ENCODE data around the gene ABHD5. TPM values are rescaled to one million over a fixed set of nuclear protein-coding genes. Genes with fewer than 3 reads are reported as not detected.
A peak's percentile ranks its signal among the peaks of the same experiment; 100 is the strongest.

Gene ABHD5
- total RNA-seq, 1 donor from 2014 or later = 20.2 TPM

GRCh38 chr3:43769097-43769884 is 78.6 kb downstream of the ABHD5 start:
- DNase-seq (ENCODE audit: low spot score) = peak; percentile 40
- H3K4me1 Mint-ChIP-seq (ENCODE audit: low read depth) = peaks cover 9% of the 10 kb centered on the region
- H3K36me3 Mint-ChIP-seq (ENCODE audit: low read depth) = no peaks in the 10 kb centered on the region
- no peaks in the 10 kb centered on the region for H3K9me3 Mint-ChIP-seq
- H3K27ac Mint-ChIP-seq = no peak overlapping the region
- intact Hi-C loops (cut with micrococcal nuclease) = loop anchor here (1.0 kb wide), 1 partner anchor 429 kb away; no protein-coding TSS in a partner anchor
- peaks cover 19% of the 10 kb centered on the region for H3K27me3 Mint-ChIP-seq (ENCODE audit: insufficient read depth)
- no peak overlapping the region for H3K4me3 Mint-ChIP-seq

- Mint-ChIP-seq H3K36me3 (ENCODE audit: low read depth) (no peaks in the 10 kb centered on the region), H3K9me3 (no peaks in the 10 kb centered on the region), H3K4me1 (ENCODE audit: low read depth) (peaks cover 9% of the 10 kb centered on the region), H3K27ac (no peak overlapping the region), H3K27me3 (ENCODE audit: insufficient read depth) (peaks cover 19% of the 10 kb centered on the region), H3K4me3 (no peak overlapping the region)
- DNase-seq (ENCODE audit: low spot score) = no peak
- intact Hi-C loops (cut with micrococcal nuclease) = loop anchor here (1.0 kb wide), 1 partner anchor 428 kb away; no protein-coding TSS in a partner anchor
These were observed 79.2 kb downstream of the ABHD5 start for GRCh38 chr3:43769885-43770425.

- H3K27me3 Mint-ChIP-seq (ENCODE audit: insufficient read depth) = peaks cover 19% of the 10 kb centered on the region
- peaks cover 9% of the 10 kb centered on the region for H3K4me1 Mint-ChIP-seq (ENCODE audit: low read depth)
- no peaks in the 10 kb centered on the region for H3K9me3 Mint-ChIP-seq
- DNase-seq (ENCODE audit: low spot score) = no peak
- H3K36me3 Mint-ChIP-seq (ENCODE audit: low read depth) = no peaks in the 10 kb centered on the region
- no peak overlapping the region for H3K4me3 Mint-ChIP-seq
- intact Hi-C loops (cut with micrococcal nuclease) = no loop called here
- no peak overlapping the region for H3K27ac Mint-ChIP-seq
These were observed 79.8 kb downstream of the ABHD5 start for GRCh38 chr3:43770426-43771103.

- no peak overlapping the region for H3K4me3 Mint-ChIP-seq
- intact Hi-C loops (cut with micrococcal nuclease) = no loop called here
- no peaks in the 10 kb centered on the region for H3K36me3 Mint-ChIP-seq (ENCODE audit: low read depth)
- H3K27ac Mint-ChIP-seq = no peak overlapping the region
- no peaks in the 10 kb centered on the region for H3K9me3 Mint-ChIP-seq
- peaks cover 9% of the 10 kb centered on the region for H3K4me1 Mint-ChIP-seq (ENCODE audit: low read depth)
- no peak for DNase-seq (ENCODE audit: low spot score)
- H3K27me3 Mint-ChIP-seq (ENCODE audit: insufficient read depth) = peaks cover 13% of the 10 kb centered on the region
These were observed 80.9 kb downstream of the ABHD5 start for GRCh38 chr3:43771610-43772009.

GRCh38 chr3:43773273-43774094 is 82.7 kb downstream of the ABHD5 start:
- DNase-seq (ENCODE audit: low spot score) = no peak
- Mint-ChIP-seq H3K4me1 (ENCODE audit: low read depth) (peaks cover 9% of the 10 kb centered on the region), H3K4me3 (no peak overlapping the region), H3K36me3 (ENCODE audit: low read depth) (no peaks in the 10 kb centered on the region), H3K27me3 (ENCODE audit: insufficient read depth) (peaks cover 2% of the 10 kb centered on the region), H3K9me3 (no peaks in the 10 kb centered on the region), H3K27ac (no peak overlapping the region)
- intact Hi-C loops (cut with micrococcal nuclease) = no loop called here

- no peaks in the 10 kb centered on the region for H3K4me1 Mint-ChIP-seq (ENCODE audit: low read depth)
- H3K4me3 Mint-ChIP-seq = no peak overlapping the region
- no peak for DNase-seq (ENCODE audit: low spot score)
- H3K9me3 Mint-ChIP-seq = no peaks in the 10 kb centered on the region
- no peaks in the 10 kb centered on the region for H3K36me3 Mint-ChIP-seq (ENCODE audit: low read depth)
- no peak overlapping the region for H3K27ac Mint-ChIP-seq
- intact Hi-C loops (cut with micrococcal nuclease) = no loop called here
- peaks cover 2% of the 10 kb centered on the region for H3K27me3 Mint-ChIP-seq (ENCODE audit: insufficient read depth)
These were observed 84.1 kb downstream of the ABHD5 start for GRCh38 chr3:43774799-43775198.

GRCh38 chr3:43776101-43776500 is 85.4 kb downstream of the ABHD5 start:
- Mint-ChIP-seq H3K36me3 (ENCODE audit: low read depth) (no peaks in the 10 kb centered on the region), H3K9me3 (no peaks in the 10 kb centered on the region), H3K27ac (no peak overlapping the region), H3K4me1 (ENCODE audit: low read depth) (no peaks in the 10 kb centered on the region), H3K4me3 (no peak overlapping the region), H3K27me3 (ENCODE audit: insufficient read depth) (peaks cover 2% of the 10 kb centered on the region)
- intact Hi-C loops (cut with micrococcal nuclease) = no loop called here
- DNase-seq (ENCODE audit: low spot score) = no peak

- H3K9me3 Mint-ChIP-seq = no peaks in the 10 kb centered on the region
- no peaks in the 10 kb centered on the region for H3K36me3 Mint-ChIP-seq (ENCODE audit: low read depth)
- H3K27me3 Mint-ChIP-seq (ENCODE audit: insufficient read depth) = no peaks in the 10 kb centered on the region
- no peaks in the 10 kb centered on the region for H3K4me1 Mint-ChIP-seq (ENCODE audit: low read depth)
- no peak for DNase-seq (ENCODE audit: low spot score)
- no peak overlapping the region for H3K4me3 Mint-ChIP-seq
- no peak overlapping the region for H3K27ac Mint-ChIP-seq
- intact Hi-C loops (cut with micrococcal nuclease) = no loop called here
These were observed 89.1 kb downstream of the ABHD5 start for GRCh38 chr3:43779850-43780249.

- Mint-ChIP-seq H3K4me1 (ENCODE audit: low read depth) (no peaks in the 10 kb centered on the region), H3K27ac (no peak overlapping the region), H3K27me3 (ENCODE audit: insufficient read depth) (peaks cover 5% of the 10 kb centered on the region), H3K9me3 (no peaks in the 10 kb centered on the region), H3K4me3 (no peak overlapping the region), H3K36me3 (ENCODE audit: low read depth) (no peaks in the 10 kb centered on the region)
- intact Hi-C loops (cut with micrococcal nuclease) = no loop called here
- no peak for DNase-seq (ENCODE audit: low spot score)
These were observed 91.8 kb downstream of the ABHD5 start for GRCh38 chr3:43782541-43782940.

Other genes with a start within 250 kb of the ABHD5 start
- 4.2 and 4.6 TPM in 2 replicates for gene ANO10, start 68.9 kb upstream of the ABHD5 start, total RNA-seq

Data from activated T-helper 1 cell treated with anti-CD3 and anti-CD28 coated beads, Interleukin-12 subunit alpha, Interleukin-12 subunit beta, Interleukin-2, Interleukin-4 antibody, amounts not matched to agents 30 ng/mL and 10 ng/mL and 1 ng/mL, durations not matched to agents 14 hours and 24 hours and 36 hours (primary cell).